A375 (cell line): ENCODE measurements around the gene CHRNA7. TPM values are rescaled to one million over a fixed set of nuclear protein-coding genes. Genes with fewer than 3 reads are reported as not detected.

Source experiments
- small RNA-seq: library from RNA; depleted of rRNA; stranded (forward); fragments of <200 nt; gene quantifications from one replicate; pipeline ENCODE3, GENCODE V24; 2014
- total RNA-seq: library from RNA; depleted of rRNA; stranded (reverse); fragments of >200 nt; shearing (Covaris generic); gene quantifications from 2 replicates; pipeline ENCODE4 v1.2.3, GENCODE V29; 2014; rRNA removed

CHRNA7 gene
- 0.30 and 1.7 TPM in 2 replicates for total RNA-seq

GRCh38 chr15:32029862-32030781 lies at the start of gene CHRNA7:
CHRNA7 (plus strand) TSS chr15:32030515; CDS start chr15:32030595, 80 bp downstream.

Small RNAs within 50 kb of the gene (small RNA-seq; reads per million reads assigned to genes)
- gene RF00019, result not detected

Other genes starting within 250 kb of the CHRNA7 start
- gene OTUD7A, start 159.8 kb upstream of the CHRNA7 start, total RNA-seq, result 0.34 TPM in 1 of 2 replicates, not detected in the other